GM21367 (cell line): ENCODE results near the gene ANTXR2.
"Not testable (repeated sequence)": the region's sequence is repeated elsewhere in the genome, so short reads cannot be mapped to it uniquely, and the experiment has no call there.

Experiments used
- ATAC-seq: cut with Tn5 transposase; IDR thresholded peaks from one replicate; pipeline ENCODE4 v1.9.1; 2021; ENCODE audit not compliant: unreplicated experiment

Gene ANTXR2

GRCh38 chr4:79998201-79998600 lies 74.8 kb downstream of the ANTXR2 start:
- no peak for ATAC-seq

GRCh38 chr4:79996851-79997250 lies 76.2 kb downstream of the ANTXR2 start:
- no peak for ATAC-seq

DNA sequence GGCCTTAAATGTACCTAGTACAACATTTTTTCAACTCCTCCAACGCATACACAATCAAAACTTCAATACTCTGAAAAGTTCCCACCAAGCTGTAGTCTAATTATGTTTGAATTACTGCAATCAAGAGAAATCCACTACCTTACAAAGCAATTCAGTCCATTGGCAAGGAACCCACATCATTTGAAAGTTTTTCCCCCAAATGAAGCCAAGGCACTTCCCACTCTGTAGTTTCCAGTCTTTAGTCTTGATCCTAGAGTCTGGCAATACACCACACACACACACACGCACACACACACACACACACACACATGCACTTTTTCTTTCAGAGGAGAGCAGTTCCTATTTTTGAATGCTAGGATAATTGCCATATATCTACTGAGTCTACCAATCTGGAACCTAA lies 79.6 kb downstream of the ANTXR2 start:
- ATAC-seq: no peak

GRCh38 chr4:79991601-79992000 lies 81.4 kb downstream of the ANTXR2 start:
- no peak for ATAC-seq

- not testable (repeated sequence) for ATAC-seq
These were observed 81.9 kb downstream of the ANTXR2 start for GRCh38 chr4:79991100-79991499.

DNA sequence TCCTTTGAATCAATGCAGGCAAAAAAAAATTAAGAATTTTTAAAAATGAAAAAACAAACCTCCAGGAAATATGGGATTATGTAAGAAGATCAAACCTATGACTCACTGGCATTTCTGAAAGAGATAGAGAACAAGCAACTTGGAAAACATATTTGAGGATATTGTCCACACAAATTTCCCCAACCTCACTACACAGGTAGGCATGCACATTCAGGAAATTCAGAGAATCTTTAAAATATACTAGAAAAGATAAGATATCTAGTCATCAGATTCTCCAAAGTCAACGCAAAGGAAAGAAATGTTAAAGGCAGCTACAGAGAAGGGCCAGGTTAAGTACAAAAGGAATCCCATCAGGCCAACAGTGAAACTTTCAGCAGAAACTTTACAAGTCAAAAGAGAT lies 85.6 kb downstream of the ANTXR2 start:
- ATAC-seq: no peak

DNA sequence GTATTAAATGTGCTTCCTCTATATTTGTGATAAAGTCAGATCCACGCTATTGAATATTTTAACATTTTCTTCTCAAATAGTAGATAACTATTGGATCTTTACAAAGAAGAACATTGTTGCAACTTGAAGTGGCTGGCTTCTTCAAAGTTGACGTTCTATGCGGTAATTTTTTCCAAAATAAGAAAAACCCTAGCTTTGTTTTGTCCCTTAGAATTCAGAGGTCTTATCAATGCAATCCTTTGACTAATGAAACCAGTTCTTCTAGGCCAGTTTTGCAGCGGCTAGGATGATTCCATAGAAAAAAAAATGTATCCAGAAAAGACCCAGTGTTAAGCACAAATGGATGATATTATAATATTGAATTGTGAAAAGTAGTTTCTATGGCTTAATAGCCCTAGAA lies 89.6 kb downstream of the ANTXR2 start:
- ATAC-seq: no peak

GRCh38 chr4:79982601-79983322 lies 90.3 kb downstream of the ANTXR2 start:
- no peak for ATAC-seq

GRCh38 chr4:79980448-79980847 lies 92.6 kb downstream of the ANTXR2 start:
- no peak for ATAC-seq

GRCh38 chr4:79979785-79980437 lies 93.1 kb downstream of the ANTXR2 start:
- ATAC-seq: no peak

- no peak for ATAC-seq
These were observed 95.7 kb downstream of the ANTXR2 start for GRCh38 chr4:79977131-79977840.

GRCh38 chr4:79964400-79965211 lies 108.4 kb downstream of the ANTXR2 start:
- ATAC-seq: no peak

DNA sequence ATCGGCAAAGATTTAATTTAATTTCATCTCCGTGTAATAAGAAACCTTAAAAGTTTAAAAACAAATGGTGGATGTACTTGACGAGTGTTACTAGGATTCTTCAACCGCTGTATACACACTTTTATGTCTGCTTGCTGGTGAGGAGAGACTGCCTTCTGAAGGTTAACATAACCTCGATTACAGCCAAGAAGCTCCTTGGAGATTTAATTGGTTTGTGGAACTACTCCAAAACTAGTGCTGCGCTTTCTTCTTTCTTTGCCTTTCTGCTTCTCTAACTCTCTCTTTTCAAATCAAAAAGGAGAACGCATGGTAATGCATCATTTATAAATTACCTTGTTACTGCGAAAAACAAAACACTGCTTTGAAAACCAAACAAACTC lies 109.0 kb downstream of the ANTXR2 start:
- ATAC-seq: no peak

GRCh38 chr4:79959652-79960051 lies 113.4 kb downstream of the ANTXR2 start:
- ATAC-seq: no peak

DNA sequence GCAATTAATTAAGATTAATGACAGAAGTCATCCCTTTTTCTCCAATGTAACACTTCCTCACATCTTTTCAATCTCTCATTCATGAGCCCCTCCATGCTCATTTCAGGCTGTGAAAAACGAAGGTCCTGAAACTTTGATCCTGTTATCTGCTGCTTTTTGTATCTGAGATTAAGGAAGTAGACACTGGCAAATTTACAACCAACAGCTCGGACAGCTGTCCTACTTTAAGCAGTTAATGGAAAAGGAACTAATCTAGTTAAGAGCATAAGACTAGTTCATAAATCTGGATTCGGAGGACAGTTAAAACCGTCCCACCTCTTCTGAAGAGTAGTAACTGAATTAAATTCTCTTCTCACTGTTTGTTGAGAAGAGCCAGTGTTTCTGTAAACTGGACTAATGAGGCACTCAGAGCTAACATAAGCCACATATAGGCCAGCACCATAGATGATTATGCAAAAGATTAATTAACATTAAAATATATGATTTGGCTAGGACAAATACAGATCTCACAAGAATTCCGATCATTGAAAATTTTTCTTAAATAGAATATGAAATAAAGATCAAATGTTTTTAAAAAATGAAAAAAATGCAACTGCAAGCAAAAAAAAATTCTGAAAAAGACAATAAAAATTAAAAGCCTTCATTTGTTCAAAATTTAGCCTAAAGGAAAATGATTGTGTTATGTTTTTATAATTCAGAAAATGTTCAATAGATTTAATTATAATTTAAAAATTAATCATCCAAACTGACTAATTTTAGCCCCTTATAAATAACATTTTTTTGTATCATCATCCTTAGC lies 114.4 kb downstream of the ANTXR2 start:
- ATAC-seq: no peak

DNA sequence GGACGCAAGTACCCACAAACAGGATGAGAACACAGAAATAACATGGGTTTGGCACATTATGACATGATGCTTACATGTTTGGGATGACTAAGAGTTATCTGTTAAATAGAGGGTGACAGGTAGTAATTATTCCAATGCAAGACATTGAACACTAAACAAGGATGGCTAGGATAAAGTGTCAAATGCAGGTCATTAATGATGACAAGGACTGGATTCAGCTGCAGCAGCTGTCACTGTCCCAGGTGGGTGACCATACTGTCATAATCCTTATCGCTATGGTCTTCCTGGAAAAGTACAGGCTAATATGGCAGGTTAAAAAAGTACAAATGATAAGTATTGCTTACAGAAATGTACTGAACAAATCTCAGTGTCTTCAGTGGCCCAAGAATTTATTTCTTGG lies 123.9 kb downstream of the ANTXR2 start:
- no peak for ATAC-seq

DNA sequence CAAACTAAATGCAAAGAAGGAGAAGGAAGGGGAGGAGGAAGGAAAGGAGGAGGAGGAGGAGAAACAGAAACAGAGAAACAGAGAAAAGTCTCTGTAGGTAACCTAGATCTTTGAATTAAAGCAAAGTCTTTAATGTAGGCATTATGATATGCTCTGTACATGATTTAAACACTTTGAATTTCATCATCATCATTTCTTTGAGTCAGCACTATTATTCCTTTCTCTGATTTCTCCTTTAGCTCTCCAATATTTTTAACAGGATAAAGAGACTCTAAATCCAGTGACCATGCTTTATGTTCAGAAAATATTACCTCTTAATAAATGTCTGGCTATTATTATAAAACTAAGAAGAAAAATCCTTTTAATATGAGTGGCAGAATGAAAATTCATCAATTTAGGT lies 124.3 kb downstream of the ANTXR2 start:
- ATAC-seq: no peak

DNA sequence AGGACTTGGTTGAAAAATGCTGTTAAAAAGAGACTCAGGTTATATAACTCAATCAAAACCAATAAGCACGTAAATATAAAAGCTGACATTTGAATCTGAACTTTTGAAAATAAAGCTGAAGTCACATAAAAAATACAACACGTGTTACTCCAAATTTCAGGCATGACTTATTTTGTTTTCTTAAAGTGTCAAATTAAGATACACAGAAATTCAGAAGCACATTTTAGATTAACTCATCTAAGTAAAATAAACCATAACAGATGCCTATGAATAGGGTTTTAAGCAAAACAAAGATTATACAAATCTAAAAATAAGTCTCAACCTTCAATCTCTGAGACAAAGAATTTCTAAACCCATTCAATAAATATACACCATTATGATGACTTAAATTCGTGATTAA lies 124.8 kb downstream of the ANTXR2 start:
- ATAC-seq: no peak

DNA sequence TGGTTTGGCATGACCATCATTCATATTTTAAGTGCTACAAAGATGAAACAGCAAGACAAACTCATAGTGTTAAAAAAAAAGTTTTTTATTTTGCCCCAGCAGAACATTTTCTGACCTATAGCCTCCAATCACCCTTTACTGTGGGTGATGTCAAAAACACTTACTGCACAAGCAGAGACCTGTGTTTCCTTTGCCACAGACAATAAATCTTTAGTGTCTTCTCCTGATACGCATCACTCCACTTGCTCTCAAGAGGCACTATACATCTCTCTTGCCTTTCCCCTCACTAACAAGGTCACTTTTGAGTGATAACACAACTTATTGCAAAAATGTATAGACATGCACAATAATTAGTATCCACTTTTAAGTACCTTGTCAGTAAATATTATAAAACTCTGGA lies 125.6 kb downstream of the ANTXR2 start:
- ATAC-seq: no peak

DNA sequence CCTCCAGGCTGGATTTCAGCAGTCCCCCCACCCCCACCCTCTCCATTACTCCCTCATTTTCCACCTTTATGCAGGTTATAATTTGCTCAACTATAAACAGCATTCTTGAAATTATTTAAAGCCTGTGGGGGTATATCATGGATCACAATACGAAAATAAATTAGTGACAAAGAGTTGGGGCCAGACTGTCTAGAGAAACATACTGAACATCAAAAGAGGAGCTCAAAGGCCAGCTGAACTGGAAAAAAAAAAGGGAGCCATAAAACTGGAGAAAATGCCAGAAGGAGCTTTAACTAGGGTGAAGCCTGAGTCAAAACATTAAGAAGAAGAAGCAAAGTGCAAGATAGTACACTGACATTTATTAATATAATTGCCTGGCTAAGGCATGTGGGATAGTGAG lies 137.8 kb downstream of the ANTXR2 start:
- no peak for ATAC-seq

DNA sequence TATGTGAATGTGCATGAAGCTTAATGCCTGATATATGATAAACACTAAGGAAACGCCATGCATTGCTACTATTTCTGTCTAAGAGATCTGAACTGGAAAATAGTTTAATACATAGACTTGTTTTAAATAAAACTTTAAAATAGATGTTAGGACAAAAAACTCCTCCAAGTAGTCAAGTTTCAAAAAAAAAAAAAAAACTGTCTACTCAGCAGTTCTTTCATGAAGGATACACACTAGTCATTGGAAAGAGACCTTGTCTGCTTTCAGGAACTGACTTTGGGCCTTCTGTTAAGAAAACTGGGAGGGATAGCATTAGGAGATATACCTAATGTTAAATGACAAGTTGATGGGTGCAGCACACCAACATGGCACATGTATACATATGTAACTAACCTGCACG lies 138.4 kb downstream of the ANTXR2 start:
- no peak for ATAC-seq
